NCI-H2029 (cell line): Measurements from ENCODE around the gene CENPP.

Experiments
- DNase-seq: peaks from one replicate; lab custom pipeline; 2025; lab: John Stamatoyannopoulos, UW

Gene CENPP

DNA sequence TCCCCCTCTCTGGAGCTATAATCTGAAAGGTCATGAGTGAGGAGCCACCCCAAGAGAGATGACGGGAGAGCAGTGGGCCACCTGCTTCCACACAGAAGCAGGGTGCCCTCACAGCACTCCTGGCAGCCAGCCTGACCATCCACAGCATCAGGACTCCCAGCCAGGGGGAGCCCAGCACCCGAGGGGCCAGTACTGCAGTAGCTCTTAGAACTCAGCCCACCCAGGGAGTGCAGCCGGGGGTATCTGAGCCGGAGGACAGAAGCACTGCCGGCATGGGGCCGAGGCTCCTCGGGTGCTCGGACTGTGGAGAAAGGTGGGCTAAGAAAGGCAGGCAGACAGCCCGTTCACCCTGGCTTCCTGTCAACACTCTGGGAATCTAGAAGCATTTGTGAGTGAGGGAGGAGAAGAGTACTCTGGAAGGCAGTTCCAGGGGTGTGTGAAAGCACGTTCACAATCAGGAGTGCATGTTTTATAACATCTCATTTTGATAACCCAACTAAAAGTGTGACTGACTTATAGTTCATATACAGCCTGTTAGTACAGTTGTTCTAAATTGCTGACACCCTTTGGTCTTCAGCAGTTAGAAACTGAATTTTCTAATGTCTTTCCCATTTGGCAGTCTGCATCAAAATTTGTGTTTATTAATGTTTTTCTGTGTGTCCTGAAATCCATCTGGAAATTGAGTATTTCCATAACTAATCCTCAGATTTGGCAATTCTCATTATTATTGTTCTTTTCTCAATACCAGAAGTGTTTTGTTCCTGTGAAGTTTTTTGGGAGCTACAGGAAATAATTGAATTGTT is 182.5 kb downstream of the CENPP start:
- DNase-seq, result no peak

DNA sequence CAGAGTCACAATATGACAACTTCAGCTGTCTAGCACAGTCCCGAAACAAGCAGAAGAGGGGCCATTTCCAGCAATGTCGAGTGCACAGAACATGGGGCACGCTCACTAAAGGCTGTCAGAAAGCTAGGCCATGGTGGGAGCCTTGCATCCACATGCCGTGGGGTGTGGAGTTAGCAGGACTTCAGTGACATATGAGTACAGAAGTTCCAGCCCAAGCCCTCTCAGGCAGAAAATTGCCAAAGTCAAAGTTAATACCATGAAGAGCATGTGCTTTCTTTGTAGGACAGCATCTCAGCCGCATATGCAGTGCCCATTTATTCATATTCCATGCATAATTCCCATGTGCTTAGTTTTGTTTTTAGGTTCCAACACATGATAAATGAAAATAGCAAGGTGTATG is 183.3 kb downstream of the CENPP start:
- DNase-seq, result no peak

DNA sequence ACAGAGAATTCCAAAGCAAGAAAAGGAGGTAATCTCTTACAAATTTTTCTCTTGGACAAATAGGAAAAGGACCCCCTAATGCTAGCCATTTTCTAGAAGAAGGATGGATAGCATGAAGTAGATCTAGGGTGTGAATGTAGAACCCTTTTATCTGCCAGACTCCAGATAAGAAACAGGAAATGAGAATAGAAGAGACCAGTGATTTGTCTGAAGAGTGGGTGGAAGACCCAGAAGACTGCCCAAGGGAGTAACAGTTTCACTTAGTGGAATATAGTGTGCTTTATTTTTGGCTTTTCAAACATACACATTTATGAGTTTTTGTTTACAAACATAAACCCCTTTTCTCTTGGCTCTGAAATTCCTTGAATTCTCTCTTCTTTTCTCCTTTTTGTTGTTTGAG is 185.0 kb downstream of the CENPP start:
- no peak for DNase-seq

DNA sequence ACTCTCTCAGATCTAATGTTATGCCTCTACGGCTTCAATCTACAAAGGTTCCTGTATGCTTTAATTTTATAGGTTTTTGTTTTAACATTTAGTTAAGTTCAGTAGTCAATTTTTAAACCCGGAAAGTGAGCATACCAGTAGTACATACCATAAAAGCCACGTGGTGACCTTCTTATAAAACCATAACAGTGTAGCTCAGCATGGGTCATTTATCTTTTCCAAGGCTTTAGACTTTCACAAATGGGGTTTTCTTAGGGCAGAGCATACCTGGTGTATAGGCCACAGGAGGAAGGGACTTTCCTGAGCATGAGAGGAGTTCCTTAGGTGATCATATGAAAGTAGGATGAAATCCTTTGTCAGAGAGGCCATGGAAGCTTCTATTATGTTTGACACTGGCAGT is 186.9 kb downstream of the CENPP start:
- no peak for DNase-seq

DNA sequence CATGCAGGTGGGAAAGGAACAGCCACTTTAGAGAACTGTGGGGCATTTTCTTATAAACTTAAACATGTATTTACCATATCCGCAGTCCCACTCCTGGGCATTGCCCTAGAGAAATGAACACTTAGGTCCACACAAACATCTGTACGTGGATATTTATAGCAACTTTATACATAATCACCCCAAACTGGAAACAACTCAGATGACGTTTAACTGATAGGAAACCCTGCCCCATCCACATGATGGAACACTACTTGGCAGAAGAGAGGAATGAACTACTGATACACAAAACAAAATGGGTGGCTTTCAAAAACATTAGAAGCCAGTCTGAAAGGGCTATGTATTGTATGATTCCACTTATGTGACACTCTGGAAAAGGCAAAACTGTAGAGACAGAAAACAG is 187.6 kb downstream of the CENPP start:
- no peak for DNase-seq

DNA sequence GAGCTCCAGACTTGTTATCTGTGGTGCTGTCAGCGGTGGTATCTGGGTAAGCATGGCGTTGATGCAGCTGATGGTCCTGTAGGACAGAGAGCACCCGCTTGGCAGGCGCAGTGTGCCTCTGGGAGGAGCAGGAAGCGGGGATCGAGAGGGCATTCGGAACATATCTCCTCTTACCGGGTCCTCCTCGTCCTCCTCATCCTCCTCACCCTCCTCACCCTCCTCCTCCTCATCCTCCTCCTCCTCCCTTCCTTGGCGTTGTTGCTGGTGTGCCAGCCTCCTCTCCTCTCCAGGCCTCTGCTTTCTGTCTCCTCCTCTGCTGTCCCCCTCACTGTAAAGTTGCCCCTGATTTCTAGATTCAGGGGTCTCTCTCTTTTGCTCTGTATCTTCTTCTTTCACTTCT is 188.9 kb downstream of the CENPP start:
- DNase-seq, result no peak

DNA sequence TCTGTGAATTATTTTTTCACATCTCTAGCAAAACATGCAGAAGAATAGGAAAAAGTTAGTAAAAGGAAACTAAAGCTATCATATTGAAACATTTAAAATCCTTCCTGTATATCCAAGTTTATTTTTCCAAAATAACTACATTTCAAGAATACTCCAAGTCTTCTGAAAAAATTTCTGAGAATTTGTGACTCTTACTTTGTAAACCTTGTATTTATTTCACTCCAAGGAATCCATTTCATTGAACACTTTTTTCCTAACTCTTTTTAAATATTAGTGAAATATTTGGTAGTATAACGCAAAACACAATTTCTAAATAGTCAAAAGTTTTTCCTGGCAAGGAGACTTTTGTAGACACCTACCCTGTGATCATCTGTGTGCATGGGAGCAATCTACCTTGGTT is 190.8 kb downstream of the CENPP start:
- DNase-seq, result no peak

DNA sequence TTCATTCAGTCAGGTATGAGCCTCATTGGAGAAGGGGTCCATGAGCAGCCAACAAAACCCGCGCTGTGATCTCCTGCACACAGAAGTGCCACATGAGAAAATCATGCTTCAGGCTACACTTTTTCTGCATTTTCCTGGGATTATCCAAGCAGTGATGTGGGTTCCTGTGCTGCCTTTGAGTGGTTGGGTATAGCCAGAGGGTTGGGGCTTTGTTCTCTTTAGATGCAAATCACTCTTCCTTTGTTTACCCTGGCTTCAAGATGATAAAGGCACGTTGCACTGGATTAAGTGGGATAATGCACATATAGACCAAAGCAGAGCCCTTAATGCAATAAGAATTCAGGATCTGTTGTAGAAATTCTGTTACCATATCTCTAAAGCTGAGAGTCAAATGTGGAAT is 191.3 kb downstream of the CENPP start:
- no peak for DNase-seq

DNA sequence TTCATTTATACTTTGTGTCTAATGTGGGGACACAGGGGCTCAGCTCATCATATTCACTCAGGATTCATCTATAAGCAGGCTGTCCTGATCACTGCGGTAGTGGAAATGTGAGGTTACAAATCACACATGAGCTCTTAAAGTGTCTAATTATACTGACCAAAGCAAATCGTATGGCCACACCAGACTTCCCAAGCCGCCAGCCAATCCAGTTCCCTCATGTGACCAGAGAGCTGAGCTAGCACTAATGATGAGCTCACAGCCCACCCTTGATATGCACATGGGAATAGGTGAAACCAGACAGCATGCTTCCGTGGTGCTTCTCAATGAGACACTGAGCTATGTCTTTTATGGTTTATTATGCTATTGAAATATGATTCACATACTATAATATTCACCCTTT is 192.4 kb downstream of the CENPP start:
- DNase-seq, result no peak

DNA sequence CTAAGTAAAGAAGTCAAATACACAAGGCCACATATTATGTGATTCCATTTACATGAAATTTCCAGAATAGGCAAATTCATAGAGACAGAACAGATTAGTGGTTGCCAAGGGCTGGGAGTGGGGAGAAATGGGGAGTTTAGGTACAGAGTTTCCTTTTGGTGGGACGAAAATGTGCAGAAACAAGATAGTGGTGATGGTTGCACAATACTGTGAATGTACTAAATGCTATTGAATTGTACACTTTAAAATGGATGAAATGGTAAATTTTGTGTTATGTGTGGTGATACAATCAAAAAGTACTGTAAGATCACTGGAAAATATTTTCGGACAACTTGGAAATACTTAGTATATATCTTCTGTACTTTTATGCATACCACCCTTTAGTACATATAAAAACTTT is 195.1 kb downstream of the CENPP start:
- no peak for DNase-seq

DNA sequence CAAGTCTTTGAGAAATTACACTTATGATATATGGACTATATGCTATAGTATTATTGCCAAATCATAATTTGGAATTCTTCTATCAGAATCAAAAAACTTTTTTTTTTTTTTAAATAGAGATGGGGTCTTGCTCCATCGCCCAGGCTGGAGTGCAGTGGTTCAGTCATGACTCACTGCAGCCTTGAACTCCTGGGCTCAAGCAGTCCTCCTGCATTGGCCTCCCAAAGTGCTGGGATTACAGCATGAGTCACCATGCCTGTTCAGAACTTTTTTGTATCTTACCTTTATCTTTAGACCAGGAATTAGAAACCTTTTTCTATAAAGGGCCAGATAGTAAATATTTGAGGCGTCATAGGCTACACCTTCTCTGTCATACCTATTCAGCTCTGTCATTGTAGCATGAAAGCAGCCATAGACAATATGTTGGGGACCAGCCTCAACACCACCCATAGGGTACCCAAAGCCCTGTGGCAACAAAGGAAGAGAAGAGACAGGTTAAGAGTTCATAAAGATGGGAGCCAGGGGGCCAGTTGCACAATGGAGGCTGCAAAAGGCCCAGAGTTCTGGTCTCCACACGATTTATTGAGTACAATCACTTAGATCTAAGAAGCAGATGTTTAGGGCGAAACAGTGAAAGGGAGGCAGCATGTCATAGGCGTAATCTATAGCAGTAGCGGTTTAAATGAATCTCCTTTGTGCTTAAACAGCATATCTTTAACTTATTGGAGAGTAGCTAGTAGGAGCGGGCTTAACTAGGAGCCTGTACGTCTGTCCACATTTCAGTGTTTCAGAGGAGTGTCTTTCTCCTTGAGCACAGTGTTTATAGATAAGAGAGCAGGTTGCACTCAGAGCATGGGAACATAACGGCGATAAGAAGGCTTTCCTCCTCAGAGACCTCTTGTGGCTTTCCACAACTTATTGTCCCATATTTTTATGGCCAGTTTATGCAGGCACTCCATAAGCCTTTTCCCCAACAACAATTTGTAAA is 197.5 kb downstream of the CENPP start:
- DNase-seq, result no peak

DNA sequence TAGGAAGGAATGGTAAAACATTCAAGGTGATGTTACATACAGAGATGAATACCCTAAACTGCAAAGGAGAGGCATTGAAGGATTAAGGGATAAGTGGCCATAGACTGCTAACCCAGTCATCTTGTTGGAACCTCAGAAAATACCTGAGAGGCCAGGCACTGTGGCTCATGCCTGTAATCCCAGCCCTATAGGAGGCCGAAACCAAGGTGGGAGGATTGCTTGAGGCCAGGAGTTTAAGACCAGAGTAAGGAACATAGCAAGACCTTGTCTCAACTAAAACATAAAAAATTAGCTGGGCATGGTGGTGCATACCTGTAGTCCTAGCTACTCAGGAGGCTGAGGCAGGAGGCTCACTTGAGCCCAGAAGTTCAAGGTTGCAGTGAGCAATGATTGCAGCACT is 199.1 kb downstream of the CENPP start:
- no peak for DNase-seq

DNA sequence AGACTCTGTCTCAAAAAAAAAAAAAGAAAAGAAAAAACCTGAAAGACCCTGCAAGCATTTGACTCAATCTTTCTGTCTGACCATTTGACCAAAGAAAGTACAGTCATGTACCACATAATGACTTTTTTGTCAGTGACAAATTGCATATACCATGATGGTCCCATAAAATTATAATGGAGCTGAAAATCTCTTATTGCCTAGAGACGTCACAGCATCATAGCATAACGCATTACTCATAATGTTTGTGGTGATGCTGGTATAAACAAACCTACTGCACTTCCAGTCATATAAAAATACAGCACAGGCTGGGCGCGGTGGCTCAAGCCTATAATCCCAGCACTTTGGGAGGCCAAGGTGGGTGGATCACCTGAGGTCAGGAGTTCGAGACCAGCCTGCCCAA is 199.6 kb downstream of the CENPP start:
- DNase-seq, result no peak

DNA sequence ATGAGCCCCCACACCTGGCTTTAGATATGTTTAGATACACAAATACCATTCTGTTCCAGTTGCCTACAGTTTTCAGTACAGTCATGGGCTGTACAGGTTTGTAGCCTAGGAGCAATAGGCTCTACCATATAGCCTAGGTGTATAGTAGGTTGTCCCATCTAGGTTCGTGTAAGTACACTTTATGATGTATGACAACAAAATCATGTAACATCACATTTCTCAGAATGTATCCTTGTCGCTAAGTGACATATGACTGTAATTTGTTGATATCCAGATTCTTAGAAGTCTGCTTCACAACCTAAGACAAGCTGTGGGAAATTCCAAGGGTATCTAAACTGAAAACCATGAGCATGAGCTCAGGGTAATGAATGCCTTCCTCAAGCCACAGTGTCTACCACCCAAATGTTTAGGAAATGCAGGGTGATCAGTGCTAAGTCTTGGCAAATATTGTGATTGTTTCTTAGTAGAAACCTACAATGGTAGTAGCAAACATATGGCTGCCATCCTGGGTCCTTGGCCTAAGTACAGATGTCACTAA is 201.6 kb downstream of the CENPP start:
- DNase-seq, result no peak

DNA sequence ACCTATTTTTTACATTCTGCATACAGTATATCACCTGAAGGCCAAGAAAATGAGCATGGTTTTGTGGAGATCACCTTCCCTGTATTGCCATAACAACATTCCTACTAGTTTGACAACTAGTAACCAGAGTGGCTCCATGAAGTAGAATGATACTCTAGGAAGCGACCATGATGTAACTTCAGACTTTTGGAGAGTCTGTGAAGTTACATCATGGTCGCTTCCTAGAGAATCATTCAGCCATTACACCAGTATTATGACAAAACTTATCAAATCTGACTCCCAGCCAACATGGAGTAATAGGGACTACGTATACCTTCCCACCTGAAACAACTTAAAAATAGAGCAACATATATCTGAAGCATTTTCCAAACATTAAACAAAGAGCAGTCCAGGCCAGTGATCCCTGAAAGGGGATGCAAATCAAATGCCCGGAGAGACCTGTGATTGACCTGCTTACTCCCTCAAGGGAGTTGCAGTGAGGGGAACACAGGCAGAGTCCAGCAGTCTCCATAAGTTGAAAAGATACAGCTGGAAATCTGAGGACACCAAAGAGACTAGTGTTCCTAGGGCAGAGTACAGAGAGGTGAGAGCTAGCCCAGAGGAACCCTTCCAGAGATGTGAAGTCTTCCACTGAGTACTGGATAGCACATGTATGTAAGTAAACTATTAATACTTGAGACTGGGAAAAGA is 202.2 kb downstream of the CENPP start:
- DNase-seq, result no peak

DNA sequence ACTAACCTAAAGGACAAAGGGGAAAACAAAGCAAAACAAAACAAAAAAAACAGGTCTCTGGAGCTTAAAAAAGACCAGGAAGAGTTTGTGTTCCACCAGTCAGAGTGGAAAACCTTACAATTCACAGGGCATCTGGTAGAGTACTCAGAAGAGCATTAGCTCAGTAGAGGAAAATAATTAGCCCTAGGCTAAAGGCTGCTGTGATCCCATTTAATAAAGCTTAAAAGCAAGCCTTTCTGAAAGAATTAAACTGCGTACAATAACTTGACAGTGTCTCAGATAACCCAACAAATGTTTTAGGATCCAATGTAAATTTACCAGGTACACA is 202.7 kb downstream of the CENPP start:
- DNase-seq, result no peak

DNA sequence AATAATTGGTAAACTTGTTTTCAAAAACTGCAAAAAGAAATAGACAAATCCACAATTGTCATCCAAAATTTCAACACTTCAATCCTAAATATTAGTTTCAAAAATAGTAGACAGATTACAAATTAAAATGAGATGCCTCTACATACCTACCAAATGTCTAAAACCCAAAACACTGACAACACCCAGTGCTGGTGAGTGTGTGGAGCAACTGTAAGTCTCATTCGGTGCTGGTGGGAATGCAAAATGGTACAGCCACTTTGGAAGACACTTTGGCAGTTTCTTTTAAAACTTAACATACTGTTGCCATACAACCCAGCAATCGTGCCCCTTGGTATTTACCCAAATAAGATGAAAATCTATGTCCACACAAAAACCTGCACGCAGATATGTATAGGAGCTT is 203.4 kb downstream of the CENPP start:
- DNase-seq, result no peak

DNA sequence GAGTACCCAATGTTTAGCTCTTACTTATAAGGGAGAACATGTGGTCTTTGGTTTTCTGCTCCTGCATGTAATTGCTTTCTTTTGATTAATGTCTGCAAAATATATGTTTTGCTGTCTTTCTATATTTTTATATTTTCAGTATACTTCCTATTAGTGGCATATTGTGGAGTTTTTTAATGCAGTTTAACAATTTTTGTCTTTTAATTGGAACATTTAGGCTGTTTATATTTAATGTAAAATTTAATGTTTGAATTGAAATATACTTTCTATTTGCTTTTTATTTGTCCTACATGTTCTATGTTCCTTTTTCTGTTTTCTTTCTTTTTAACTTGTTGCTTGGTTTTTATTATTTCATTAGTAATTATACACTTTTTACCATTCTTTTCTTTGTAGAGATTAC is 205.1 kb downstream of the CENPP start:
- DNase-seq, result no peak

DNA sequence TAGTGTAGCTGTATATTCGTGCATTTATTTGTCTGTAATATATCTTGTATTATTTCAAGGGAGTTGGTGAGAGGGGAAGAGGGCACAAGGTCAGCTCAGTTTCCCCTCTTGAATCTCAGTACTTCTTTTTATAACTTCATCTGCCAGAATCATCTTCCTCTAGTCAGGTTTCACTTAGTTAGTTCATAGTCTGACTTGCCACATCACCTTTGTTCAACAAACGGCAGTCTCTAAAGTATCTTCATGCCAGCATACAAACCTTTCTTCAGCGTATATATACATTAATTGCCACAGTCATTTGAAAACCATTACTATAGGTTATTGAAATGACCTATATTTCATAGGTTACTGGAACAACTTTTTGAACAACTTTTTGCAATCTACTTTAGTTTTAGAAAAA is 208.5 kb downstream of the CENPP start:
- no peak for DNase-seq

DNA sequence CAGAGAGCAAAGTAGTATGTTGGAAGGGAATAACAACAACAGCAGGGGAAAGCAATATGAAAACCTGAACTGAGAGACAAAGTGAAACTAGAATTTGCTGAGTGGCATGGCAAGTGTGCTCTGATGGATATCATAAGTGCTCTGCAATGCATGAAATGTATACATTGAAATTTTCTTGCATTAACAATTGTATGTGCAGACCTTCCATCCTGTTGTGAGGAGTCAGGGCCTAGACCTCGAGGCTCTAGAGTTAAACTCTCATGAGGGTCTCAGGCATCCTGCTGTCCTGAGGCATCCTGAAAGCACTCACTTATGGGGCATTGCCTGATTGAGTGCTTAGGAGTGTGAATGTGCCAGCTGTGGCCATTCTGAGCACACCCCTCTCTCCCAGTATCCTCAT is 208.9 kb downstream of the CENPP start:
- no peak for DNase-seq

DNA sequence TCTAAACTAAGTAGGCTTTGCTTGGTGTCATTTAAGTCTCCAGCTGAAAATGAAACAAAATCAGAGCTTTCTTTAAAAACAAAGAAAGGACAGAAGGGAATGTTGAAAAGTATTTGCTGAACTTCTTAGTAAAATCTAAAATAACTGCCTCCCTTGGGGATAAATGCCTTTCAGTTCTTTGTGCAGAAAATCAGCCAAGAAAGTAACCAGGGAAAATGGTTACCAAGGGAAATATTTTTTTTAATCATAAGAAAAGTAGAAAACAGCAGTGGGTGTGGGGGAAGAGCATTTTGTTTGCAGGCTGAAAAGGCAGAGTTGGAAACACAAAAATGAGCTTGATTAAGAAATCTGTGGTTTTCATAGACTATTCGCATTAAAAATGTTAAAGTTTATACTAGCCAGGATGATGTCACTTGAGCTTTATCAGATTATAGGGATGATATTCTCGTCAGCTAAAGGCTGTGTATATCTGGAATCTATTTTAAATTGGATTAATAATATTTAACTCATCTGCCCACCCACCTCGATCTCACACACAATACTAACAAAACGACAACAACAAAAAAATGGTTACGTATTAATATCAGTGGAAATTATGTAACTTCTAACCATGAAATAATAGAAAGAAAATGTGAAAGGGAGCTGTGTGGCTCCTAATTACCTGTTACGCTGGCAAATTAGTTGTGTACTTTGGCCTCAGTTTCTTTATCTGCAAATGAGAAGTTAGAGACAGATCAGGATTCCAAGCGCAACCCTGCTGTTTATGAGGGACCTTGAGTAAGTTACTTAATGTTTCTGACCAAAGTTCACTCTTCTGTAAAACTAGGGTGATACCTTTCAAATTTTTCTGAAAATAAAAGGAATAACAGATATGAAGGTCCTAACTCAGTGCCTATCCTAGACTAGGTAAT is 210.4 kb downstream of the CENPP start, which contains the start of gene ECM2:
Gene ECM2, minus strand, starts transcription at position 51 of the 911 bp plus-strand sequence. CDS start 13,124 bp downstream, outside the sequence.
- no peak for DNase-seq
